HG03558 (cell line): ENCODE data around the gene SLC9A3.

ENCODE experiments used
- ATAC-seq: cut with Tn5 transposase; IDR thresholded peaks from one replicate; pipeline ENCODE4 v1.9.1; 2021; ENCODE audit warnings: moderate number of reproducible peaks; ENCODE audit not compliant: unreplicated experiment; ENCODE audit errors: extremely low read depth

SLC9A3 gene

GRCh38 chr5:451587-452458 lies 72.4 kb downstream of the SLC9A3 start:
- no peak for ATAC-seq

GRCh38 chr5:449151-449550 lies 75.1 kb downstream of the SLC9A3 start:
- ATAC-seq, result no peak

GRCh38 chr5:448766-449090 lies 75.5 kb downstream of the SLC9A3 start:
- no peak for ATAC-seq

GRCh38 chr5:448061-448765 lies 76.0 kb downstream of the SLC9A3 start:
- ATAC-seq, result no peak

GRCh38 chr5:447501-447900 lies 76.7 kb downstream of the SLC9A3 start:
- ATAC-seq, result no peak

- no peak for ATAC-seq
Observed at GRCh38 chr5:446883-447263, 77.4 kb downstream of the SLC9A3 start.

GRCh38 chr5:446066-446882 lies 78.0 kb downstream of the SLC9A3 start:
- ATAC-seq, result no peak

- ATAC-seq, result no peak
Observed at GRCh38 chr5:445591-445990, 78.7 kb downstream of the SLC9A3 start.

GRCh38 chr5:444226-444625 lies 80.0 kb downstream of the SLC9A3 start:
- ATAC-seq, result no peak

GRCh38 chr5:443239-444151 lies 80.8 kb downstream of the SLC9A3 start:
- no peak for ATAC-seq

- peak; percentile 67 for ATAC-seq
Observed at GRCh38 chr5:442335-443238, 81.7 kb downstream of the SLC9A3 start, which contains the start of gene EXOC3. EXOC3 (plus strand) TSS chr5:443176; CDS start chr5:446206, 3,030 bp downstream.

- no peak for ATAC-seq
Observed at GRCh38 chr5:441996-442334, 82.3 kb downstream of the SLC9A3 start.

GRCh38 chr5:440401-441201 lies 83.6 kb downstream of the SLC9A3 start:
- ATAC-seq, result no peak

GRCh38 chr5:439636-440035 lies 84.6 kb downstream of the SLC9A3 start:
- no peak for ATAC-seq

- ATAC-seq, result no peak
Observed at GRCh38 chr5:439181-439580, 85.1 kb downstream of the SLC9A3 start.

- no peak for ATAC-seq
Observed at GRCh38 chr5:438481-438981, 85.7 kb downstream of the SLC9A3 start.

- ATAC-seq, result no peak
Observed at GRCh38 chr5:437281-437771, 86.9 kb downstream of the SLC9A3 start.

- ATAC-seq, result no peak
Observed at GRCh38 chr5:436641-436975, 87.6 kb downstream of the SLC9A3 start.
